ENCODE data around the gene TMEM250.

TMEM250 gene

DNA sequence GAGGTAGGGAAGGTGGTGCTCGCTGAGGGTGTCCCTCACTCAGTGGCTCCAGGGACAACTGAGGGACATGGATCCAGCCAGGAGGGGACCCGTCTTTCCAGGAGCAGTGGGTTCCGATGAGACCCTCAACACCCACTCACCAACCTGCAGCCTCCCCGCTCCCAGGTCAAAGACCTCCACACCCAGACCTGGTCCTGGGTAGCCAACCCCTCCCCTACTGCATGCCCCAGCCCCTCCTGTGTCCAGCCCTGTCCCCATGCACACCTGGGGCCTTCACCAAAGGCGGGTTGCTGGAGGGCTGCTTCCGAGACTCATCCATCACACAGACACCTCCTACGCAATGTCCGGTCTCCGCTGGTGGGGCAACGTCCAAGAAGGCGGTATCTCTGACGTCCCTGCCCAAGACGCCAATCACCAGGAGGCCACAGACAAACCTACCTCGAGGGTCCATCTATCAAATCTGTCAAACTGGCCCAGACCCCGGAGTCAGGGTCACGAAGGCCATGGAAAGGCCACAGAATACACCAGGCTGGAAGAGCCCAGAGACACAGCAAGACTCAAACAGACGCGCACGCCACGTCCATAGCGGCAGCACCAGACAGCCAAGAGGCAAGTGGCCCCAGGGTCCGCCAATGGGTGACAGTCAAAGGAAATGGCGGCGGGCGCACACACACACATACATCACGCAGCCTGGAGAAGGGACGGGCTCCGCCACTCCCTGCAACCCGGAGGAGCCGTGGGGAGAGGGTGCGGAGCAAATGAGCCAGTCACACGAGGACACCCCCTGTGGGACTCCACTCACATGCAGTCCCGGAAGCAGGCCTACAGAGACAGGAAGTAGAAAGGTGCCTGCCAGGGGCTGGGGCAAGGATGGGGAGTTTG, 34.4 kb downstream of the TMEM250 start:
- H3K4me3 ChIP-seq (replicated peaks; ENCODE audit: low read depth, low read length), result no peak overlapping the region
- TF ChIP-seq CTCF (IDR thresholded peaks at IDR 0.05; ENCODE audit: low read length, missing control alignments), result no peak
- DNase-seq (ENCODE audit: low read depth), result no peak

- no peak for TF ChIP-seq CTCF (IDR thresholded peaks at IDR 0.05; ENCODE audit: low read length, missing control alignments)
- no peak overlapping the region for H3K4me3 ChIP-seq (replicated peaks; ENCODE audit: low read depth, low read length)
- no peak for DNase-seq (ENCODE audit: low read depth)
These were observed 35.1 kb downstream of the TMEM250 start for GRCh38 chr9:136083558-136084062.

DNA sequence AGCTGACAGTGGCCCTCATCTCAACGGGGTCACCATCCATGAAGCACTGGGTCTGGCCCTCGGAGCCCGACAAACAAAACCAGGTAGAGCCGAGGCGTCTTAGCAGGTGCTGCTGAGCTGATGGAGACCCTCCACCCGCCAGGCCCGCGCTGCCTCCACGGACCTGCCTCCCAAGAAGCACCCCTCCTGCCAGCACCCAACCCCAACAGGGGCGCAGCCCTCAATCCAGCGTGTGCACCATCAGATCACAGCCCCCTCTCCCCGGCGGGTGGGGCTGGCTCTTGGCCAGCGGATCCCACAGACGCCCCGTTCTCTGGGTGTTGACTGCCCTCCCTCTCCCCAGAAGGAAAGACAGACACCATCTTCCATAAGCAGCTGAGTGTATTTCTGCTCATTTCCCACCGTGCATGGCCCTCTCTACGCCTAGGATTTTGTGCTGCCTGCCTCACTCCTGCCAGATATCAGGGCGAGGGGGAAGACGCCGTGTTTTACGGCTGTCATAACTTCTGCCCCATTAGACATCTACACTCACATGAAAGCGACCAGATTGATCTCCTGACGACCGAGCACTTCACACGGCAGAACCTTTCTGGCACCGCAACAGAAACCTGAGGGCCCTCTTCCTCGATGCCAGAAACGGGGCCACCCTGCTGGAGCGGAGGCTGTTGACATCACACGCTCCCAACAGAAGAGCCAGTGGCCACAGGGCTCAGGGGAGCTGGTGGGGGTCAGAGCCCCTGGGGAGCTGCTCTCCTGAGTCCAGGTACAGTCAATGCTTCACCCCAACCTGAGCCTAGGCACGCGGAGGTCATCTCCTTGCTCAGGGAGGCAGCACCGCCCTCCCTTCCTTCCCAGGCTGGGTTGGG, 35.9 kb downstream of the TMEM250 start:
- no peak for DNase-seq (ENCODE audit: low read depth)
- H3K4me3 ChIP-seq (replicated peaks; ENCODE audit: low read depth, low read length), result no peak overlapping the region
- TF ChIP-seq CTCF (IDR thresholded peaks at IDR 0.05; ENCODE audit: low read length, missing control alignments), result no peak

- DNase-seq (ENCODE audit: low read depth), result no peak
- TF ChIP-seq CTCF (IDR thresholded peaks at IDR 0.05; ENCODE audit: low read length, missing control alignments), result no peak
- no peak overlapping the region for H3K4me3 ChIP-seq (replicated peaks; ENCODE audit: low read depth, low read length)
These were observed 36.7 kb downstream of the TMEM250 start for GRCh38 chr9:136081826-136082495.

GRCh38 chr9:136081113-136081825, 37.4 kb downstream of the TMEM250 start:
- no peak for TF ChIP-seq CTCF (IDR thresholded peaks at IDR 0.05; ENCODE audit: low read length, missing control alignments)
- DNase-seq (ENCODE audit: low read depth), result no peak
- H3K4me3 ChIP-seq (replicated peaks; ENCODE audit: low read depth, low read length), result no peak overlapping the region

- DNase-seq (ENCODE audit: low read depth), result no peak
- H3K4me3 ChIP-seq (replicated peaks; ENCODE audit: low read depth, low read length), result no peak overlapping the region
- no peak for TF ChIP-seq CTCF (IDR thresholded peaks at IDR 0.05; ENCODE audit: low read length, missing control alignments)
These were observed 38.0 kb downstream of the TMEM250 start for GRCh38 chr9:136080716-136081112.

Data from fibroblast of pulmonary artery (primary cell).